HCT116 (cell line): ENCODE measurements around the gene UBE2O. TPM values are rescaled to one million over a fixed set of nuclear protein-coding genes. Genes with fewer than 3 reads are reported as not detected.

Source experiments
- ATAC-seq: fragments of 200-7000 bp; cut with Tn5 transposase; 2 replicates; pipeline ENCODE4 v1.9.1; 2020; ENCODE audit warnings: mild to moderate bottlenecking, moderate library complexity
- BruUV-seq: library from RNA; stranded (reverse); fragments of 400-500 nt; replicated peaks from 2 replicates; lab custom pipeline; 2021; lab: Mats Ljungman, UMichigan
- CTCF ChIA-PET: fragments of 300-600 bp; sonication (Branson Sonifier 250); formaldehyde crosslinking; loops from one replicate; lab custom pipeline; 2021; ENCODE audit warnings: antibody characterized with exemption; lab: Charles Lee
- POLR2A ChIA-PET: fragments of 300-600, 350-600 bp; sonication (Branson Sonifier 250); formaldehyde crosslinking; loops from one replicate; lab custom pipeline; 2021; ENCODE audit warnings: antibody characterized with exemption; lab: Charles Lee
- RAD21 ChIA-PET, 2 experiments: fragments of 300-600 bp; sonication (Branson Sonifier 250); formaldehyde crosslinking; loops; one replicate each; lab custom pipeline; 2023; ENCODE audit warnings: low total read pairs in 2 of 2; ENCODE audit not compliant: uncharacterized antibody in 2 of 2, unreplicated experiment in 2 of 2, low non-redundant PET in 1 of 2; lab: Charles Lee
- DNase-seq: peaks from one replicate; pipeline ENCODE4 v3.0.0-alpha.2; 2010; ENCODE audit warnings: low read depth, low spot score
- H2AFZ ChIP-seq: fragments of 200-600 bp; shearing (Covaris generic), sonication (generic); 2 replicates; pipeline ENCODE4 v1.6.1; 2017; ENCODE audit warnings: low read depth, mixed run types, mixed read lengths, antibody characterized with exemption, low read length; ENCODE audit not compliant: poor library complexity, severe bottlenecking
- H3K27ac ChIP-seq: 2 replicates; pipeline ENCODE4 v1.5.1; 2012; ENCODE audit warnings: low read depth, low read length
- H3K27me3 ChIP-seq: fragments of 200-600 bp; sonication (generic); 2 replicates; pipeline ENCODE4 v1.6.1; 2016; ENCODE audit warnings: mixed run types, low read length, mixed read lengths; ENCODE audit not compliant: insufficient read depth
- H3K36me3 ChIP-seq, 2 experiments: fragments of 200-500 bp in 1 of 2; fragments of 200-600 bp in 1 of 2; sonication (Bioruptor generic) in 1 of 2; sonication (generic) in 1 of 2; 2 replicates each; pipeline versions ENCODE4 v1.5.1 to v1.6.1; 2014 to 2016; ENCODE audit warnings: low read length in 2 of 2, inconsistent platforms in 1 of 2, mixed read lengths in 1 of 2, mixed run types in 1 of 2; ENCODE audit not compliant: insufficient read depth in 2 of 2, control insufficient read depth in 1 of 2
- H3K4me1 ChIP-seq, 2 experiments: fragments of 200-600 bp in 1 of 2; sonication (generic) in 1 of 2; 2 replicates each; pipeline versions ENCODE4 v1.5.1 to v1.6.1; 2012 to 2017; ENCODE audit warnings: low read length in 2 of 2, inconsistent platforms in 1 of 2, mild to moderate bottlenecking in 1 of 2, mixed read lengths in 1 of 2, mixed run types in 1 of 2, moderate library complexity in 1 of 2; ENCODE audit not compliant: insufficient read depth in 2 of 2, control insufficient read depth in 1 of 2
- H3K4me2 ChIP-seq: fragments of 200-600 bp; sonication (generic); 2 replicates; pipeline ENCODE4 v1.6.1; 2017; ENCODE audit warnings: mixed run types, low read length, mixed read lengths
- H3K4me3 ChIP-seq, 2 experiments: fragments of 200-600 bp in 1 of 2; sonication (generic) in 1 of 2; replicated peaks in 1 of 2; 2 replicates each; pipeline ENCODE4 v1.5.1; 2011 to 2016; ENCODE audit warnings: low read length in 2 of 2, control low read depth in 1 of 2, low read depth in 1 of 2, mild to moderate bottlenecking in 1 of 2, mixed read lengths in 1 of 2, mixed run types in 1 of 2
- H3K79me2 ChIP-seq: fragments of 200-600 bp; sonication (generic); 2 replicates; pipeline ENCODE4 v1.6.1; 2017; ENCODE audit warnings: mild to moderate bottlenecking, mixed run types, low read length, moderate library complexity, mixed read lengths; ENCODE audit not compliant: insufficient read depth
- H3K9ac ChIP-seq: fragments of 200-600 bp; sonication (generic); 2 replicates; pipeline ENCODE4 v1.6.1; 2016; ENCODE audit warnings: low read length, mixed read lengths
- H3K9me2 ChIP-seq: fragments of 200-600 bp; sonication (generic), shearing (Covaris generic); 2 replicates; pipeline ENCODE4 v1.6.1; 2017; ENCODE audit warnings: mixed run types, mild to moderate bottlenecking, moderate library complexity; ENCODE audit not compliant: insufficient read depth
- H3K9me3 ChIP-seq, 2 experiments: fragments of 200-500 bp in 1 of 2; fragments of 200-600 bp in 1 of 2; sonication (Bioruptor generic) in 1 of 2; sonication (generic) in 1 of 2; 2 replicates each; pipeline ENCODE4 v1.6.1; 2014 to 2017; ENCODE audit warnings: low read length in 2 of 2, mixed read lengths in 2 of 2, inconsistent platforms in 1 of 2, low read depth in 1 of 2, mild to moderate bottlenecking in 1 of 2, mixed run types in 1 of 2, moderate library complexity in 1 of 2; ENCODE audit not compliant: control insufficient read depth in 1 of 2, insufficient read depth in 1 of 2
- H4K20me1 ChIP-seq: fragments of 200-600 bp; sonication (generic), shearing (Covaris generic); 2 replicates; pipeline ENCODE4 v1.6.1; 2017; ENCODE audit warnings: mixed run types, mild to moderate bottlenecking, moderate library complexity; ENCODE audit not compliant: insufficient read depth
- ATF3 ChIP-seq: IDR thresholded peaks from 2 replicates; pipeline ENCODE4 v1.6.1; 2012
- CBX3 ChIP-seq: IDR thresholded peaks from 2 replicates; pipeline ENCODE4 v1.6.1; 2012; ENCODE audit warnings: low read depth
- CTCF ChIP-seq, 3 experiments: fragments of 200-600 bp in 1 of 3; sonication (generic) in 1 of 3; IDR thresholded peaks in 2 of 3; conservative IDR thresholded peaks in 1 of 3; 2 replicates each; pipeline ENCODE4 v1.5.1; 2012 to 2017; ENCODE audit warnings: low read depth in 2 of 3, low read length in 2 of 3, antibody characterized with exemption in 1 of 3, borderline replicate concordance in 1 of 3, control low read depth in 1 of 3, mild to moderate bottlenecking in 1 of 3, mixed read lengths in 1 of 3, mixed run types in 1 of 3, moderate library complexity in 1 of 3; ENCODE audit not compliant: insufficient read depth in 1 of 3
- EGR1 ChIP-seq: IDR thresholded peaks from 2 replicates; pipeline ENCODE4 v1.6.1; 2012; ENCODE audit warnings: low read depth
- ELF1 ChIP-seq: IDR thresholded peaks from 2 replicates; pipeline ENCODE4 v1.6.1; 2012; ENCODE audit warnings: low read depth, borderline replicate concordance
- MAX ChIP-seq: IDR thresholded peaks from 2 replicates; pipeline ENCODE4 v1.6.1; 2012
- POLR2A ChIP-seq: IDR thresholded peaks from 2 replicates; pipeline ENCODE4 v1.7.0; 2011; ENCODE audit warnings: borderline replicate concordance; ENCODE audit not compliant: insufficient read depth, insufficient read length; ENCODE audit errors: extremely low read depth
- POLR2AphosphoS5 ChIP-seq: IDR thresholded peaks from 2 replicates; pipeline ENCODE4 v1.6.1; 2011; ENCODE audit warnings: mild to moderate bottlenecking, low read depth, low read length, moderate library complexity
- RAD21 ChIP-seq: IDR thresholded peaks from 2 replicates; pipeline ENCODE4 v1.6.1; 2012; ENCODE audit warnings: low read depth, mild to moderate bottlenecking
- REST ChIP-seq: IDR thresholded peaks from 2 replicates; pipeline ENCODE4 v1.6.1; 2012; ENCODE audit warnings: low read depth
- SP1 ChIP-seq: IDR thresholded peaks from 2 replicates; pipeline ENCODE4 v1.6.1; 2012; ENCODE audit warnings: low read depth
- TCF7L2 ChIP-seq: IDR thresholded peaks from 2 replicates; pipeline ENCODE4 v1.7.0; 2011; ENCODE audit warnings: borderline replicate concordance, inconsistent platforms; ENCODE audit not compliant: insufficient read depth, insufficient read length; ENCODE audit errors: extremely low read depth
- YY1 ChIP-seq: IDR thresholded peaks from 2 replicates; pipeline ENCODE4 v1.6.1; 2011; ENCODE audit warnings: low read length, low read depth, moderate library complexity, mild to moderate bottlenecking; ENCODE audit not compliant: insufficient replicate concordance; ENCODE audit errors: extremely low read depth
- ZBTB33 ChIP-seq: IDR thresholded peaks from 2 replicates; pipeline ENCODE4 v1.6.1; 2011; ENCODE audit warnings: mild to moderate bottlenecking, low read length, moderate library complexity; ENCODE audit not compliant: insufficient replicate concordance; ENCODE audit errors: extremely low read depth
- ZFX ChIP-seq: fragments of 450-650 bp; IDR thresholded peaks from 2 replicates; pipeline ENCODE4 v1.6.1; 2017
- ZNF274 ChIP-seq: fragments of 200-500 bp; sonication (Bioruptor generic); IDR thresholded peaks from 2 replicates; pipeline ENCODE4 v1.6.1; 2014; ENCODE audit warnings: mild to moderate bottlenecking, low read depth, low read length, inconsistent platforms
- intact Hi-C: fragments of 100-400 bp; cut with micrococcal nuclease; formaldehyde crosslinking; loops from 2 replicates; pipeline ENCODE4 v1.10.0; 2022
- total RNA-seq: library from RNA; stranded (reverse); gene quantifications from one replicate; pipeline ENCODE4 v1.2.1, GENCODE V29; 2021; ENCODE audit not compliant: unreplicated experiment

The UBE2O gene
- total RNA-seq, 1 experiment from 2014 or later: 59.1 TPM

- RAD21 ChIA-PET: interaction anchor here in 1 of 2 experiments (0.7 to 1.0 kb wide), 3 partner anchors 10 to 39 kb away, joined by 3 to 4 read pairs (median 3); no protein-coding TSS in a partner anchor
- no peaks in the 10 kb centered on the region for H3K79me2 ChIP-seq
- H3K4me1 ChIP-seq: peaks cover 0 to 10% of the 10 kb centered on the region in 2 experiments; a peak in 2 of 4 replicates
- no TSS peak for BruUV-seq
- peaks cover 4 to 9% of the 10 kb centered on the region in 2 experiments; a peak in 3 of 4 replicates for H3K36me3 ChIP-seq
- DNase-seq (no peak), ATAC-seq (no peak)
- H3K9me2 ChIP-seq: no peaks in the 10 kb centered on the region
- CTCF ChIA-PET: interaction anchor here (0.8 to 2.5 kb wide), 5 partner anchors 9 to 55 kb away, joined by 3 to 15 read pairs (median 7); partner anchors contain the start of gene RHBDF2
- H2AFZ ChIP-seq: no peak within 1 kb of the TSS
- no peaks in the 10 kb centered on the region for H3K9me3 ChIP-seq
- H3K27me3 ChIP-seq: no peaks in the 10 kb centered on the region
- H3K4me2 ChIP-seq: no peak within 1 kb of the TSS
- H3K4me3 ChIP-seq: no peak within 1 kb of the TSS
- no peak within 1 kb of the TSS; the same call in 1 of the 2 replicates for H3K27ac ChIP-seq
- H4K20me1 ChIP-seq: no peaks in the 10 kb centered on the region
- intact Hi-C loops: no loop called here
- POLR2A ChIA-PET: interaction anchor here (1.0 to 1.3 kb wide), 2 partner anchors 14 to 35 kb away, joined by 3 read pairs; partner anchors contain the start of gene UBE2O
- no peak for TF ChIP-seq CTCF (IDR thresholded peaks at IDR 0.05 in 2 of 3, conservative IDR thresholded peaks at IDR 0.05 in 1 of 3; ENCODE audit: borderline replicate concordance in 1 of 3, insufficient read depth in 1 of 3, low read depth in 2 of 3, low read length in 2 of 3)
- TF ChIP-seq ZFX: no peak
- no peak for TF ChIP-seq ZNF274
- TF ChIP-seq POLR2AphosphoS5: no peak
- TF ChIP-seq SP1: no peak
- TF ChIP-seq YY1: no peak
- TF ChIP-seq MAX: no peak
- no peak for TF ChIP-seq POLR2A
- TF ChIP-seq CBX3: no peak
- TF ChIP-seq EGR1: no peak
- TF ChIP-seq ZBTB33: no peak
- no peak for TF ChIP-seq RAD21
- no peak for TF ChIP-seq ATF3
- TF ChIP-seq TCF7L2: no peak
- no peak for TF ChIP-seq REST
- TF ChIP-seq ELF1: no peak
- TF ChIP-seq, all 23 proteins: peak for 0
- H3K9ac ChIP-seq: no peak within 1 kb of the TSS
Observed at GRCh38 chr17:76467366-76467765, 14.4 kb upstream of the UBE2O start, which contains the start of gene AANAT. Gene AANAT, plus strand, starts transcription at chr17:76467603. Its CDS starts 1,144 bp downstream, at chr17:76468747.
